ENCODE measurements around the gene KCNB1.

Gene KCNB1

GRCh38 chr20:49394264-49394663 lies 88.2 kb downstream of the KCNB1 start:
- no peak overlapping the region for H3K4me3 ChIP-seq (ENCODE audit: low read depth, low read length)
- no peaks in the 10 kb centered on the region for H3K4me1 ChIP-seq (ENCODE audit: control insufficient read depth, insufficient read depth, low read length)
- no peaks in the 10 kb centered on the region for H3K27me3 ChIP-seq (ENCODE audit: control insufficient read depth, insufficient read depth, low read length)
- no peaks in the 10 kb centered on the region for H3K36me3 ChIP-seq (ENCODE audit: control insufficient read depth, insufficient read depth, low read length)
- H3K9ac ChIP-seq (ENCODE audit: low read depth, low read length) = no peak overlapping the region
- H3K9me3 ChIP-seq (ENCODE audit: control insufficient read depth, insufficient read depth, low read length) = no peaks in the 10 kb centered on the region

- H3K4me1 ChIP-seq (ENCODE audit: control insufficient read depth, insufficient read depth, low read length) = no peaks in the 10 kb centered on the region
- no peak overlapping the region for H3K4me3 ChIP-seq (ENCODE audit: low read depth, low read length)
- H3K36me3 ChIP-seq (ENCODE audit: control insufficient read depth, insufficient read depth, low read length) = no peaks in the 10 kb centered on the region
- H3K9me3 ChIP-seq (ENCODE audit: control insufficient read depth, insufficient read depth, low read length) = no peaks in the 10 kb centered on the region
- no peak overlapping the region for H3K9ac ChIP-seq (ENCODE audit: low read depth, low read length)
- H3K27me3 ChIP-seq (ENCODE audit: control insufficient read depth, insufficient read depth, low read length) = no peaks in the 10 kb centered on the region
Observed at GRCh38 chr20:49393803-49394202, 88.7 kb downstream of the KCNB1 start.

- H3K4me3 ChIP-seq (ENCODE audit: low read depth, low read length) = no peak overlapping the region
- H3K9me3 ChIP-seq (ENCODE audit: control insufficient read depth, insufficient read depth, low read length) = no peaks in the 10 kb centered on the region
- H3K27me3 ChIP-seq (ENCODE audit: control insufficient read depth, insufficient read depth, low read length) = no peaks in the 10 kb centered on the region
- H3K9ac ChIP-seq (ENCODE audit: low read depth, low read length) = no peak overlapping the region
- H3K36me3 ChIP-seq (ENCODE audit: control insufficient read depth, insufficient read depth, low read length) = no peaks in the 10 kb centered on the region
- H3K4me1 ChIP-seq (ENCODE audit: control insufficient read depth, insufficient read depth, low read length) = no peaks in the 10 kb centered on the region
Observed at GRCh38 chr20:49392745-49393144, 89.7 kb downstream of the KCNB1 start.

- no peaks in the 10 kb centered on the region for H3K4me1 ChIP-seq (ENCODE audit: control insufficient read depth, insufficient read depth, low read length)
- H3K36me3 ChIP-seq (ENCODE audit: control insufficient read depth, insufficient read depth, low read length) = no peaks in the 10 kb centered on the region
- no peak overlapping the region for H3K9ac ChIP-seq (ENCODE audit: low read depth, low read length)
- H3K9me3 ChIP-seq (ENCODE audit: control insufficient read depth, insufficient read depth, low read length) = no peaks in the 10 kb centered on the region
- H3K27me3 ChIP-seq (ENCODE audit: control insufficient read depth, insufficient read depth, low read length) = no peaks in the 10 kb centered on the region
- H3K4me3 ChIP-seq (ENCODE audit: low read depth, low read length) = no peak overlapping the region
Observed at GRCh38 chr20:49391404-49392245, 90.8 kb downstream of the KCNB1 start.

GRCh38 chr20:49389854-49390253 lies 92.6 kb downstream of the KCNB1 start:
- H3K27me3 ChIP-seq (ENCODE audit: control insufficient read depth, insufficient read depth, low read length) = no peaks in the 10 kb centered on the region
- no peaks in the 10 kb centered on the region for H3K9me3 ChIP-seq (ENCODE audit: control insufficient read depth, insufficient read depth, low read length)
- H3K36me3 ChIP-seq (ENCODE audit: control insufficient read depth, insufficient read depth, low read length) = no peaks in the 10 kb centered on the region
- H3K4me3 ChIP-seq (ENCODE audit: low read depth, low read length) = no peak overlapping the region
- no peak overlapping the region for H3K9ac ChIP-seq (ENCODE audit: low read depth, low read length)
- H3K4me1 ChIP-seq (ENCODE audit: control insufficient read depth, insufficient read depth, low read length) = no peaks in the 10 kb centered on the region

GRCh38 chr20:49388744-49389143 lies 93.7 kb downstream of the KCNB1 start:
- no peaks in the 10 kb centered on the region for H3K4me1 ChIP-seq (ENCODE audit: control insufficient read depth, insufficient read depth, low read length)
- H3K9me3 ChIP-seq (ENCODE audit: control insufficient read depth, insufficient read depth, low read length) = no peaks in the 10 kb centered on the region
- H3K9ac ChIP-seq (ENCODE audit: low read depth, low read length) = no peak overlapping the region
- no peaks in the 10 kb centered on the region for H3K36me3 ChIP-seq (ENCODE audit: control insufficient read depth, insufficient read depth, low read length)
- no peaks in the 10 kb centered on the region for H3K27me3 ChIP-seq (ENCODE audit: control insufficient read depth, insufficient read depth, low read length)
- no peak overlapping the region for H3K4me3 ChIP-seq (ENCODE audit: low read depth, low read length)

- Histone ChIP-seq H3K4me1 (ENCODE audit: control insufficient read depth, insufficient read depth, low read length) (no peaks in the 10 kb centered on the region), H3K9me3 (ENCODE audit: control insufficient read depth, insufficient read depth, low read length) (no peaks in the 10 kb centered on the region), H3K4me3 (ENCODE audit: low read depth, low read length) (no peak overlapping the region), H3K27me3 (ENCODE audit: control insufficient read depth, insufficient read depth, low read length) (no peaks in the 10 kb centered on the region), H3K9ac (ENCODE audit: low read depth, low read length) (no peak overlapping the region), H3K36me3 (ENCODE audit: control insufficient read depth, insufficient read depth, low read length) (no peaks in the 10 kb centered on the region)
Observed at GRCh38 chr20:49387581-49387939, 94.9 kb downstream of the KCNB1 start.

- no peaks in the 10 kb centered on the region for H3K36me3 ChIP-seq (ENCODE audit: control insufficient read depth, insufficient read depth, low read length)
- H3K9me3 ChIP-seq (ENCODE audit: control insufficient read depth, insufficient read depth, low read length) = no peaks in the 10 kb centered on the region
- H3K4me3 ChIP-seq (ENCODE audit: low read depth, low read length) = no peak overlapping the region
- no peaks in the 10 kb centered on the region for H3K4me1 ChIP-seq (ENCODE audit: control insufficient read depth, insufficient read depth, low read length)
- H3K27me3 ChIP-seq (ENCODE audit: control insufficient read depth, insufficient read depth, low read length) = no peaks in the 10 kb centered on the region
- no peak overlapping the region for H3K9ac ChIP-seq (ENCODE audit: low read depth, low read length)
Observed at GRCh38 chr20:49386848-49387580, 95.5 kb downstream of the KCNB1 start.

GRCh38 chr20:49385465-49385864 lies 97.0 kb downstream of the KCNB1 start:
- Histone ChIP-seq H3K9me3 (ENCODE audit: control insufficient read depth, insufficient read depth, low read length) (no peaks in the 10 kb centered on the region), H3K9ac (ENCODE audit: low read depth, low read length) (no peak overlapping the region), H3K27me3 (ENCODE audit: control insufficient read depth, insufficient read depth, low read length) (no peaks in the 10 kb centered on the region), H3K4me1 (ENCODE audit: control insufficient read depth, insufficient read depth, low read length) (peaks cover 3% of the 10 kb centered on the region), H3K36me3 (ENCODE audit: control insufficient read depth, insufficient read depth, low read length) (no peaks in the 10 kb centered on the region), H3K4me3 (ENCODE audit: low read depth, low read length) (no peak overlapping the region)

- Histone ChIP-seq H3K4me1 (ENCODE audit: control insufficient read depth, insufficient read depth, low read length) (peaks cover 7% of the 10 kb centered on the region), H3K4me3 (ENCODE audit: low read depth, low read length) (no peak overlapping the region), H3K9me3 (ENCODE audit: control insufficient read depth, insufficient read depth, low read length) (no peaks in the 10 kb centered on the region), H3K36me3 (ENCODE audit: control insufficient read depth, insufficient read depth, low read length) (no peaks in the 10 kb centered on the region), H3K27me3 (ENCODE audit: control insufficient read depth, insufficient read depth, low read length) (no peaks in the 10 kb centered on the region), H3K9ac (ENCODE audit: low read depth, low read length) (no peak overlapping the region)
Observed at GRCh38 chr20:49384437-49385434, 97.7 kb downstream of the KCNB1 start.

All from iPS-15b (cell line).